ENCODE measurements around the gene LCAT. TPM values are rescaled to one million over a fixed set of nuclear protein-coding genes. Genes with fewer than 3 reads are reported as not detected.
"Not testable (repeated sequence)": the region's sequence is repeated elsewhere in the genome, so short reads cannot be mapped to it uniquely, and the experiment has no call there.

LCAT gene, protein sequence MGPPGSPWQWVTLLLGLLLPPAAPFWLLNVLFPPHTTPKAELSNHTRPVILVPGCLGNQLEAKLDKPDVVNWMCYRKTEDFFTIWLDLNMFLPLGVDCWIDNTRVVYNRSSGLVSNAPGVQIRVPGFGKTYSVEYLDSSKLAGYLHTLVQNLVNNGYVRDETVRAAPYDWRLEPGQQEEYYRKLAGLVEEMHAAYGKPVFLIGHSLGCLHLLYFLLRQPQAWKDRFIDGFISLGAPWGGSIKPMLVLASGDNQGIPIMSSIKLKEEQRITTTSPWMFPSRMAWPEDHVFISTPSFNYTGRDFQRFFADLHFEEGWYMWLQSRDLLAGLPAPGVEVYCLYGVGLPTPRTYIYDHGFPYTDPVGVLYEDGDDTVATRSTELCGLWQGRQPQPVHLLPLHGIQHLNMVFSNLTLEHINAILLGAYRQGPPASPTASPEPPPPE
- 0.77 and 0.97 TPM in 2 replicates for total RNA-seq (2014; rRNA removed; shearing (Covaris generic))

DNA sequence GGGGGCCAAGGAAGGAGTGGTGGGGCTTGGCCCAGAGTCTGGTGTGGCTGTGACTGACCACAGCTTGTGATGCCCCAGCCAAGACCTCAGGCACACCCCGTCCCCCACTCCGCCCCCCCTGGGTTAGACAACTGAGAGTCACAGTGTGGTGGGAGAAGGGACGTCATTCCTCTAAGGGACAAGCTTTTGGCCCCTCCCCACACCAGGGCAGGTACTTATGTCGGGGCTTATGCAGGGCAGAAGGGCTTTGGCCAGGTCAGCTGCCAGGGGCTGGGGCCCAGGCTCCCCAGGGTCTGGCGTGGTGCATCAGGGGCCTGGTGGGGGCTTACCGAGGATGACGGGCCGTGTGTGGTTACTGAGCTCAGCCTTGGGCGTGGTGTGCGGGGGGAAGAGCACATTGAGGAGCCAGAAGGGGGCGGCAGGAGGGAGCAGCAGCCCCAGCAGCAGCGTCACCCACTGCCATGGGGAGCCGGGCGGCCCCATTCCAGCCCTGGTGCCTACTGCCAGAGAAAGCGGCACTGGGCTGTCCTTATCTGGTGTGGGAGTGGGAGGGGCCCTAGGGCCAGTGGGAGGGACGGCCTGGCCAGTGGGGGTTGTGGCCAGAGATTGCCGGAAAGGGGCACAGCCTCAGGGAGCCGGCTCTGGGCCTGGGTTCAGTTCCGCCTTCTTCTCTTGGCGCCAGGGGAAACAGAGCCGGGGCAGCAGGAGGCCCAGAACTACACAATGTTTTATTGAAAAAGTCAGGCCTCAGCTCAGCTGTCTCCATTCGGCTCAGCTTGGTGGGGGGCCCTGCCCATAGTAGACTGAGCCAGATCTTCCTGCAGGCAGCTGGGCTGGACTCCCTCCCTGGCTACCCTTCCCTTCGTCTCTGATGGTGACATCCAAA, at the start of gene LCAT:
Gene LCAT, minus strand, starts transcription at position 502 of the 886 bp plus-strand sequence. Its CDS starts 19 bp downstream, at position 483.
- DNase-seq (ENCODE audit: low read depth), result no peak

DNA sequence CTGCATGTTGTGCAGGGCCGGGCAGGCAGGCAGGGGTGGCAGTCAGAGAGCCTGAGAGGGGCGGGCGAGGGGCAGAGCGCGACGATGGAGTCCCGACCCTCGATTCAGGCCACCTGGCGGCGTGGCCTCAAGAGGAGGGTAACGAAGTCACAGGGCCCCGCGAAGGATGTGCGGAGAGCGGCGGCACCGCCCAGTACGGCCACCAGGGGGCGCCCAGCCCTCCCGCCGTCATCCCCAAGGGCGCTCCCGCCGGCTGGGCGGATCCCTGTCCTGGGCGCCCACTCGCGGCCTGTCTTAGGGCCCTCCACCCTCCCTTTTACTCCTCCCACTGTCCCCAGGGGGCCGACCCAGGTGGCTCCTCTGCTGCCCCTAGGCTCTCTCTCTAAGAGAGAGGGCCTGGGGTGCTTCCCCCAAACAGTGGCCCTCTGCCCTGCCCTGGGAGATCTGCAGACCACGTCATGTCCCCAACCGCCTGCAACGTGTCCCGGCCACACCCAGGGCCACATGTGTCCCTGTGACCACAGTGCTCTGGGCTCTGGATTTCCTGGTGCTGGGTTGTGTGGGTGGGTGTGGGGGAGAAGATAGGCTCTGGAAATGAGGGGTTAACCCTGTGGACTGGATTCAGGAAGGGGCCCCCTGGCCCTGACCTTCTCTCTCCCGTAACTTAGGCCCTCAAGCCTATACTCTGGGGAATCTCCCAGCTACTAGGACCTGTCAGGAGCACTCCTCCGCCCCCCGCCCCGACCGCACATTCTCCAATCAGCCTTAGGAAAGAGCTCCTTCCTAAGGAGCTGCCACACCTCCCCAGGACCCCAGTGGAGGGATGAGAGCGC, 49.5 kb upstream of the LCAT start:
- DNase-seq (ENCODE audit: low read depth), result peak; percentile 67

DNA sequence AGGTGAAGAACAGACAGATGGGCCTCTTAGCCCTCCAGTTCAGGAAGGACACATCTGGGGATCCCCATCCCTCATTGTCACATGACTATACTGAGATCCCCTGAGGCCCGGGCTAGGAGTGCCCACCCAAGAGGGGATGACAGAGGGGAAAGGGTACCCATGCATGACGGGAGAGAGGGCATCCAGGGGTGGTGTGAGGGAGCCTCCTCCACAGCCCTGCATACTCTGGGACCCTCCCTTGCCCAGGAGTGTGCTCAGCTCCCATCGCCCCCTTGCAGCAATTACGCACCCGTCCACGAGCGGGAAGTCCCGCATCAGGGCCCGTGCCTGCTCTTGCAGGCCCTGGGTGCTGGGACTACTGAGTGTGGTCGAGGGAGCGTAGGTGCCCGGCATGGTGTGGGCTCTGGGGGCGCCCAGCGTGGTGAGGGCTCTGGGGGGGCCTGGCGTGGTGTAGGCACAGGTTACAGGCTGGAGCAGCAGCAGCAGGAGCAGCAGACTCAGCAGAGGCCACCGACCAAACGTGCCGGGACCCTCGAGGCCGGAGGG, 48.8 kb upstream of the LCAT start:
- DNase-seq (ENCODE audit: low read depth), result no peak

DNA sequence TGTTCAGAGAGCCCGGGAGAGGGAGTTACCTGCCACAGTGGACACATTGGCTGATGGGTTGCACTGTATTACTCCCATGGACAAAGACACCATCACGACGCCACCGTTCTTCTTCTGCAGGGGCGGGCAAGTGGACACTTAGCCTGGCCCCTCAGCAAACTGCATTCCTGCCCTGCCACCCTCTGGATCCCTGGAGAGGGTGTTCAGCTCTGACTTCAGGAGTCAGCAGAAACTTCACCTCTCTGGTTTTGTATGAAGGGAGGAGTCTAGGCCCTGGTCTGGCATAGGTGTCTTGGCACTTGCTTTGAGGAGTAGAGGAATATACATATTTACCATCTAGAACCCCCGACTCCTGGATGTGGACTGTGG, 46.1 kb upstream of the LCAT start:
- DNase-seq (ENCODE audit: low read depth), result no peak

DNA sequence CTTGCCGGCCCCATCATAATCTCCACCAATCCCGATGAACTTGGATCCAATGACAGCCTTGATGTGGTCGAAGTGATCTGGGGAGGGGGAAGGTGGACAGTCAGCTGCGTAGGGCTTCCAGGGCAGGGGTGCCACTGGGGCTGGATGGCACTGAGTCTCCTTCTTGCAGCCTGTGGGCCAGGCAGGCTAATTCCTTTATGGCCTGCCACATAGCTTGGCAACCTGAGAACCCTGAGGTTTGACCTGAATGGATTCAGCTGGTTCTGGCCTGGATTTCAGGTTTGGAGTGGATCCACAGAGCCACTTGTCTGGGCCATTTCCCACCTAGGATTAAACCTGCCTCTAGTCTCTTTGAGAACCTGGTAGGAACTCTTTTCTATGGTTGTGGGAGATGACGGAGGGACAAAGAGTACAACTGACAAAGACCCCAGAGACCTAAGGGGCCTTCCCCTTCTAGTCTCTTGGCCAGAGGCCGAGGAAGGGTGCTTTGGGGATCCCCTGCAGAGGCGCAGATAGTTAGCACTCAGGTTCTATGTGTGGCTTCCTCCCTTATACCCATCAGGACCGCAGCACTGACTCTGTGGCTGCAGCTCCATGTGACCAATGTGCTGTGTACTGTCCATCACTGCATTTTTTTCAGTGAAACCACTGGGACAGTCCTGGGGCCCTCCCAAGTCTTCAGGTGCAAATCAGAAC, 45.5 kb upstream of the LCAT start:
- DNase-seq (ENCODE audit: low read depth), result no peak

DNA sequence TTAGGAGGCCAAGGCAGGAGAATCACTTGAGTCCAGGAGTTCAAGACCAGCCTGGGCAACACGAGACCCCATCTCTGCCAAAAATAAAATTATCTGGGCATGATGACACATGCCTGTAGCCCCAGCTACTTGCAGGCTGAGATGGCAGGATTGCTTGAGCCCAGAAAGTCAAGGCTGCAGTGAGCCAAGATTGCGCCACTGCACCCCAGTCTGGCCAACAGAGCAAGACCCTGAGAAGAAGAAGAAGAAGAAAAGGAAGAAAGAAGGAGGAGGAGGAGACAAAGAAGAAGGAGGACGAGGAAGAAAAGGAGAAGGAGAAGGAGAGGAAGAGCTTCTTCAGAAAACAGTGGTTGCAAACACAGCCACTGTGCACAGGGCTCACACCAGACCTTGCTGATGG, 44.8 kb upstream of the LCAT start:
- no peak for DNase-seq (ENCODE audit: low read depth)

DNA sequence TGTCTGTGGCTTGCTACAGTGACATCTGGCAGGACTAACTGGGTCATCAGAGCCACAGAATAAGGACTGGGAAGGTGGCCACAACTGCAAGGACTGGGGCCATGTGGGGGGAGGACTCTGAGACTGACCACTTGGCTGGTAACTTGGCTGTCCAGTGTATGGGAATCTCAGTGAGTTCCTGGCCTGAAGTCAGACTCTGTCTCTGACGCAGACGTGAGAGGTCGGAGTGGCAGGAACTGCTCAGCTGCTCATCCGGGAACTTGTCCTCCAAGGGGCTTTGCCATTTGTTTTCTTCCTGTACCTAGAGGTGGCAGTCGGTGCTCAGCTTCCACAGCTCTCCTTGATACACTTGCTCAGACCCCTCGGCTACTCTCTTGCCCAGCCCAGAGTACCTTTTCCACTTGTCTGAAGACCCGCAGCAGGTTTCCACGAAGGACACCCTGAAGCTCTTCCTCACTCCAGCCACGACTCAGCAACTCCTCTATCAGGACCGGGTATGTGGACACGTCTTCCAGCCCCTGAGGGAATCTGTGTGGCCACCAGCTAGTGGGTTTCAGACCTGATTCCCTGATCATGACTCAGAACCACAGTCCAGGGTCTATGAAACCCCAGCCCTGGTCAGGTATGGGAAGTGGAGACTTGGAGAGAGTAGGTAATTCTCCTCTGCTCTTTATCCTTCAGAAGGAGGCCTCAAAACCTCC, 43.7 kb upstream of the LCAT start:
- no peak for DNase-seq (ENCODE audit: low read depth)

DNA sequence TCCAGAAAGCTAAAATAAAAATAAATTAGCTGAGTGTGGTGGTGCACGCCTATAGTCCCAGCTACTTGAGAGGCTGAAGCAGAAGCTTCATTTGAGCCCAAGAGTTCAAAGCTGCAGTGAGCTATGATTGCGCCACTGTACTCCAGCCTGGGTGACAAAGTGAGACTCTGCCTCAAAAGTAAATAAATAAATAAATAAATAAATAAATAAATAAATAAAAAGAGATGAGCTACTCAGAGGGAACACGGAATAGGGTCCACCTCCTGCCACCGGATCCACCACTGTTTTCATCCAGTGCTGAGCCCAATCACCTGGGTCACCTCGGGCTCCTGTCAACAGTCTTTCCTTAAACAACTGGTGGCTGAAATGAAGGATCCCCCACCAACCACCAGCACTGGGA, 43.0 kb upstream of the LCAT start:
- DNase-seq (ENCODE audit: low read depth), result no peak

DNA sequence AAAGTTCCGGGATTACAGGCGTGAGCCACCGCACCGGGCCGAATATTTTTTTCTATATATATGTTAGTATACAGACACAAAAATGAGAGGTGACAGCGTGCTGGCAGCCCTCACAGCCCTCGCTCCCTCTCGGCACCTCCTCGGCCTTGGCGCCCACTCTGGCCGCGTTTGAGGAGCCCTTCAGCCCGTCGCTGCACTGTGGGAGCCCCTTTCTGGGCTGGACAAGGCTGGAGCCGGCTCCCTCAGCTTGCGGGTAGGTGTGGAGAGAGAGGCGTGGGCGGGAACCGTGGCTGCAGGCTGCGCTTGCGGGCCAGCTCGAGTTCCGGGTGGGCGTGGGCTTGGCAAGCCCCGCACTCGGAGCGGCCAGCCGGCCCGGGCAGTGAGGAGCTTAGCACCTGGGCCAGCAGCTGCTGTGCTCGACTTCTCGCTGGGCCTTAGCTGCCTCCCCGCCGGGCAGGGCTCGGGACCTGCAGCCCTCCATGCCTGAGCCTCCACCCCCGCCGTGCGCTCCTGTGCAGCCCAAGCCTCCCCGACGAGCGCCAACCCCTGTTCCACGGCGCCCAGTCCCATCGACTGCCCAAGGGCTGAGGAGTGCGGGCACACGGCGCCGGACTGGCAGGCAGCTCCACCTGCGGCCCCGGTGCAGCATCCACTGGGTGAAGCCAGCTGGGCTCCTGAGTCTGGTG, 38.2 kb upstream of the LCAT start:
- DNase-seq (ENCODE audit: low read depth), result no peak

DNA sequence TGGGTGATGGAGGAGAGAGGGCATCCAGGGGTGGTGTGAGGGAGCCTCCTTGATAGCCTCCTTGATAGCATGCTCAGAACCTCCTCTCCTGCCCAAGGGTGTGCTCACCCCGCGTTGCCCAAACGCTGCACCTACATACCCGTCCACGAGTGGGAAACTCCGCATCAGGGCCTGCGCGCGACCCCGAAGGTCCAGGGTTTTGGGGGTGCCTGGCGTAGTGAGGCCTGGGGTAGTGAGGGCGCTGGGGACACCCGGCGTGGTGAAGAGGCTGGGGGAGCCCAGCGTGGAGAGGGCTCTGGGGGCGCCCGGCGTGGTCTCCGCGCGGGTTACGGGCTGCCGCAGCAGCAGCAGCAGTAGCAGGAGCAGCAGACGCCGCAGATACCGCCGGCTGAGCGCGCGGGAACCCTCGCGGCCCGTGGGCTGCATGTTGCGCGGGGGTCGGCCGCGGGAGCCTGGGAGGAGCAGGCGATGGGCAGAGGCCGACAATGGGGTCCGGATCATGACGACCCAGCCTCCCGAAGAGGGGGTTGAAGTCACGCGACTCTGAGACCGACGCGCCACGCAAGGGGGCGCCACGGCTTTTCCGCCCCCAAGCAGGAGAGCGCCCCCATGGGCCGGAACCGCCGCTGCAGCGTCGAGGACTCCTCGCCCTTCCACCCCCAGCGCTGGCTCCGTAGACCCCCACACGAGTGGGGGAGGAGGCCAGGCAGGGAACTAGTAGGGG, 36.2 kb upstream of the LCAT start, which contains the start of gene DPEP3:
Gene DPEP3, minus strand, starts transcription at position 545 of the 724 bp plus-strand sequence. Its CDS starts 119 bp downstream, at position 426.
- DNase-seq (ENCODE audit: low read depth), result no peak

DNA sequence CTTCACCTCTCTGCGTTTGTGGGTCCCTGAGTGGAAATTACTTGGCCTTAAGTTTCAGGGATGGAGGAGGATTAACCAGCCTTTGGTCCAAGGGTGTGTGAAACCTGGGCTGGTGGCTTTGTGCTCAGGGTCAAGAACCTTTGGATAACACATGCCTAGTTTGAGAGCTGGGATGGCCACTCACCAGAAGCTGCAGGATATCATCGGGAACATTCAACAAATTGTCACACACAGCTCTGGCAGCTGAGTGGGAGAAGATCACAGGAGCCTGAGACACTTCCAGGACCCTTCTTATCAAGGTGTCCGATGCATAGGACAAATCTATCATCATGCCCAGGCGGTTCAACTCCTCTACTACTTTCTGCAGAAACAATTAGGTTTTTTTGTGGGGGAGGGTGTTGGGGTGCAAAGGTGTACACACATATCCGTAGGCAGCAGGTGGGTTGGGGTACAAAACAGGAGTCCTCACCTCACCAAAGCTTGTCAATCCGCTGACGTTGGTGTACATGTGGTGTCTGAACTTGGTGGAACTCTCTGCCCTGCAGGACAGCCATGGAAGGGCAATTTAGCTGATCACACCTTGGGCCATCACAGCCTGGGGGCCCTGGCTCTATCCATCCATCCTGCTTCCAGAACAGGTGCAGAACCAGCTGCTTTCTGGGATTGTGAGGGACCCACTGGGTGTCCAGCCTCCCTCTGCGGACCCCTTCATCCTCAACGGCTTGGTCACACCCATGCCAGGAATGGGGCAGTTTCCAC, 33.7 kb upstream of the LCAT start:
- DNase-seq (ENCODE audit: low read depth), result no peak

DNA sequence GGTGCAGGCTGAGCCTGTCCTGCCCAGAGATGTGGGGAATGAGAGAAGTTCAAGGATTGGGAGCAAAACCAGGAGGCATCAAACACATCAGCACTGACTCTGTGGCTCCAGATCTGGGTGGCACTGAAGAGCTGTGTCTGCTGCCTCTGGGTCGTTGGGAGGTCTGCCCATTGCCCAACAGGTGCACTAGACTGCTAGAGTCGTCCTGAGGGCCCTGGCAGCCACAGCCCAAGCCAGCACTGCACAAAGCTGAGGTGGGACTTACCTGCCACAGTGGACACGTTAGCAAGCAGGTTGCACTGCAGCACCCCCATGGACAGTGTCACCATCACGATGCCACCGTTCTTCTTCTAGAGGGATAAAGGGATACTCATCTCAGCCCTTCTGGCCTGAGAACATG, 33.1 kb upstream of the LCAT start:
- DNase-seq (ENCODE audit: low read depth), result no peak

DNA sequence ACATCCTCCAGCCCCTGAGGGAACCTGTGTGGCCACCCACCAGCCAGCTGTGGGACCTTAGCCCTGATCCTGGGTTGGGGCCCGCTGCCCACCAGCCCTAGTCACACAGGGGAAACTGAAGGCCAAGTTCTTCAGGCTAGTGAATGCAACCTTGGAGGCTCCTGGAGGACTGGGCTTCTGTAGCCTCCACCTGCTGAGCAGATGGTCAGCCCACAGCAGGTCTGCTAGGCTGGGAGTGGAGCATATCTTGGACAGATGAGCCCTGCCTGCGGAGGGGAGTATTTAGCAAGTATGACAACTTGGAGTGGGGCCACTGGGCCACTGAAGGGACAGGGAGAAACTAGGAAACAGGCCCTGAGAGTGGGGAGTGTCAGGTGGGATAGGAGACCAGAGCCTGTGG, 32.3 kb upstream of the LCAT start:
- no peak for DNase-seq (ENCODE audit: low read depth)

DNA sequence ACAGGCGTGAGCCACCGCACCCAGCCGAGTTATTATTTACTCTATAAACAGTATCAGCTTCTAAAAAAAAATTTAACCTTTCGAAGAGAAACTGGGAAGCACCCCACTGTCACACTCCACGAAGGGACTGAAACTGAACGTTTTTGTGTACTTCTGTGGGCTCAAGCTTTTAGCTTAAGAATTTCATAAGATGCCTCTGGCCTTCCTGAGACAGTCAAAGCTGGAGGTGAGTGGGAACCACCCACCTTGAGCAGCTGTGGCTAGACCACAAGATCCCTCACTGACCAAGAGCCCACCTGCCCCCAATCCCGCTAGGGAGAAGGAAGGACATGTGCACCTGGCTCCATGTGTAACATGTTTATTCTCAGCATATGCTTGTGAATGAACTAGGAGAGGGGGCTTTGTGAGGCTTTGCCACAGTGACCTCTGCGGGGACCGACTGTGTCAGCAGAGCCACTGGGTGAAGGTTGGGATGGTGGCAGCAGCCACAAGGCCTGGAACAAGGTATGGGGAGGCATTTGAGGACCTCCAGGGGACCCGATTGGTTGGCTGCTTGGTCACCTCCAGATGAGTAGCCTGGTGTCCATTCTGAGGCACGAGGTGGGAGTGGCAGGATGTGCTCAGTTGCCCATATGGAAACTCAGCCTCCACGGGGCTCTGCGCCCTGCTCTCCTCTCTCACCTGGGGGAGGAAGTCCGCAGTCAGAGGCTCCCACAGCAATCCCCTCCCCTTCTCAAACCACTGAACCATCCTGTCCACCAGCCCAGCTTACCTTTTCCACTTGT, 31.6 kb upstream of the LCAT start:
- DNase-seq (ENCODE audit: low read depth), result no peak

DNA sequence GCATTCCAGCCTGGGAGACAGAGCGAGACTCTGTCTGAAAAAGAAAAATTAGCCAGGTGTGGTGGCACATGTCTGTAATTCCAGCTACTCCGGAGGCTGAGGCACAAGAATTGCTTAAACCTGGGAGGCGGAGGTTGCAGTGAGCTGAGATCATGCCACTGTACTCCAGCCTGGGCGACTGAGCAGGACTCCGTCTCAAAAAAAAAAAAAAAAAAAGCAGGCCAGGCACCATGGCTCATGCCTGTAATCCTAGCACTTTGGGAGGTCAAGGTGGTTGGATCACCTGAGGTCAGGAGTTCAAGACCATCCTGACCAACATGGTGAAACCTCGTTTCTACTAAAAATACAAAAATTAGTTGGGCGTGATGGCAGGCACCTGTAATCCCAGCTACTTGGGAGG, 28.4 kb upstream of the LCAT start:
- not testable (repeated sequence) for DNase-seq (ENCODE audit: low read depth)

DNA sequence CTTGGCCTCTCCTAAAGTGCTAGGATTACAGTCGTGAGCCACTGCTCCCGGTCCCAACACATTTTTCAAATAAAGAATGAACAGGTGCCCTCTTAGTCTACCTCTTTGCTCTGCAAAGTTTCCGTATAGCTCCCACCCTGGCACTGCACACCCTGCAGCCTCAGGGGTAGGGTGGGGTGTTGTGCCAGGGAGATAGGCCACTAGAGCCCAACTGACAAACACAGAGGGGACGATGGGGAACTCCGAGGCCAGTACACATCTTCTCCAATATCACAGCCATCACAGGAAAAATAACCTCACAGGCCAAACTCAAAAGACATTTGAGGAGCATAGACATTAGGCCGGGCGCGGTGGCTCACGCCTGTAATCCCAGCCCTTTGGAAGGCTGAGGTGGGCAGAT, 27.2 kb upstream of the LCAT start:
- no peak for DNase-seq (ENCODE audit: low read depth)

DNA sequence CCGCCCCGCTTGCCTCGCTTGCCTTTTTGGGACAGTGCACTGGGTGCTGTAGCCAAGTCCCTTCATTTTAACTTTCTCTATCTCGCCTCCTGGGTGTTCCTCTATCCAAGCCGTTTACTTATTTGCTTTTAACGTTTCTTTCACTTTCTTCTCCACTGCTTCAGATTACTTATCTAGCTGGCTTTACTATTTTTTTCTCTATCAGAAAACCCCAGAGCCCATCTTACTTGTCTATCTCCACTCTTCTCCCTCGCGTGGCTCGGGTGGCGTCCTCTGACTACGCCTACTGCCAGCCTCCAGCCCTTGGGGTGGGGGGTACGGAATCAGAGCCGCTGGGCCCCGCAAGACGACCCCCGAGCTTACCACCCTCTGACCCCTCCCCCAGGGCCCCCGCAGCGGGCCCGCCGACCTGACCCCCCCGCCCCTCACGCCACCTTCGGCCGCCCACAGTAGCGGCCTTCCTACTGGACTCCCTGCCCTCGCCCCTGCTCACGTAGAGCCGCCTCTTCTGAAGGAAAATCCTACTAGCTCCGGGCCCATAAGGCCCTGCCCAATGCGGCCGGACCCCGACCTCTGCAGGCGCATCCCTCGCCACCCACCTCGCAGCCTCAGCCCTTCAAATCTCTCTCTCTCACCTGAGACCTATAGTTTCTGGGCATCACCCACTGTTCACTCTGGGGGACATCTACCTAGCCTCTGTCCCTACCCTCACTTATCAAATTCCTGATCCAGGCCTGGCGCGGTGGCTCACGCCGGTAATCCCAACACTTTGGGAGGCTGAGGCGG, 25.5 kb upstream of the LCAT start:
- DNase-seq (ENCODE audit: low read depth), result no peak
